Muscle layer of colon (tissue), 2 donors: ENCODE results near the gene FARP1.

Source experiments
- H3K27ac ChIP-seq: one replicate; pipeline ENCODE4 v1.7.0; 2013; ENCODE audit warnings: low read depth, mild to moderate bottlenecking, low read length, moderate library complexity
- H3K27me3 ChIP-seq, 2 donors: one replicate each; pipeline ENCODE4 v1.7.0; 2013; ENCODE audit warnings: low read length in 2 of 2, mild to moderate bottlenecking in 2 of 2; ENCODE audit not compliant: insufficient read depth in 2 of 2, control insufficient read depth in 1 of 2
- H3K36me3 ChIP-seq: one replicate; pipeline ENCODE4 v1.7.0; 2013; ENCODE audit warnings: mild to moderate bottlenecking, low read length; ENCODE audit not compliant: insufficient read depth
- H3K4me1 ChIP-seq: one replicate; pipeline ENCODE4 v1.7.0; 2013; ENCODE audit warnings: mild to moderate bottlenecking, low read length; ENCODE audit not compliant: insufficient read depth
- H3K4me3 ChIP-seq, 2 donors: one replicate each; pipeline ENCODE4 v1.7.0; 2013; ENCODE audit warnings: low read length in 2 of 2, low read depth in 1 of 2, mild to moderate bottlenecking in 1 of 2, moderate library complexity in 1 of 2
- H3K9ac ChIP-seq: one replicate; pipeline ENCODE4 v1.7.0; 2013; ENCODE audit warnings: low read length
- H3K9me3 ChIP-seq: one replicate; pipeline ENCODE4 v1.7.0; 2013; ENCODE audit warnings: mild to moderate bottlenecking, low read length
- donor health status: abdominal sarcoma.
- donor health status: Adenocarcinoma of cecum.

Gene FARP1

DNA sequence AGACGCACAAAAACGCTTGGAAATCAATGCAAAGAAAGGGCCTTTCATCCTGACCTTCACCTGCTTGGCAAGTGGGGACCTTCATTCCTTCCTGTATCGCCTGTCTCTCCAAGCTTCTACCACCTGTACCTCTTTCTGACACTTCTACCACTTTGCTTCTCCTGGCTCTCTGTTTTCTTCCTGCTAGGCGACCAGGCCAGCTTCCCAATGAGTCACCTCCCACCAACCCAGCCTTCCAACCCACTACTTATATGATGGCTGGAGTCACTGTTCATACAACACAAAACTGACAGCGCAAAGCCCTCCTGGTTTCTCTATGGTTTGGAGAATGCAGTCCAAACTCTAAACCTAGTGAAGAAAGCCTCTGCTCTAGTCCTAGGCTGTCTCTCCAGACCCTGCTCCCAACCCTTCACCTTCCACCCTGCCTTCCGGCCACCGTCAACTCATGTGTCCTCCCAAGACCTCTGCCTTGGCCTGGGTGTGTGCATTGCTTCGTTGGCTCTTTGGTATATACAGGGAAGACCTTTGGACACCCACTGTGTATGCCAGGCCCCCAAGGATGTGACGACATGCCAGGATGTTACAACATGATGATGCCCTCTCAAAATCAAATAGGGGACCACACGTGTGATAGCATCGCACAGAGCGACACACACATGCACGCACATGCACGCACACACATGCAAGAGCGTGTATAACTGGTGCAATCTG, 285.5 kb downstream of the FARP1 start:
- H3K36me3 ChIP-seq: peaks cover 19% of the 10 kb centered on the region
- no peaks in the 10 kb centered on the region for H3K9me3 ChIP-seq
- H3K27ac ChIP-seq: no peak overlapping the region
- H3K27me3 ChIP-seq: no peaks in the 10 kb centered on the region
- H3K4me1 ChIP-seq: no peaks in the 10 kb centered on the region
- H3K9ac ChIP-seq: no peak overlapping the region
- H3K4me3 ChIP-seq: no peak overlapping the region

DNA sequence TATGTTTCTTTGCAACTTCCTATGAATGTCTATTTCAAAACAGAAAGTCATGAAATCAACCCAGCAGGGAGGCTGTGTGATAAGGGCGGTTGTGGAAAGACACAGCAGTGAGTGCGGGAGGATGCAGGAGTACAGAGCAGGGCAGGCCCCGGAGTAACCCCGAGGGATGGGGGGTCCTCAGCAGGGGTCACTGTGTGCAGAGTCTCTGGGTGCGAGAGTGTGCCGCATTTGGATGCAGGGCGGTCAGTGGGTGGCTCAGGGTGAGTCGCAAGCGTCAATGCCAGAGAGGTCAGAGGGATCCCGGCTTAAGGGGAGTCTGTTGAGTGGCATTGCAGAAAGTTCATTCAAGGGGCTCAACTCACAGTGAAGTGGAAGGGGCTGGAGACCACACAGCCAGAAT, 286.2 kb downstream of the FARP1 start:
- no peak overlapping the region for H3K27ac ChIP-seq

DNA sequence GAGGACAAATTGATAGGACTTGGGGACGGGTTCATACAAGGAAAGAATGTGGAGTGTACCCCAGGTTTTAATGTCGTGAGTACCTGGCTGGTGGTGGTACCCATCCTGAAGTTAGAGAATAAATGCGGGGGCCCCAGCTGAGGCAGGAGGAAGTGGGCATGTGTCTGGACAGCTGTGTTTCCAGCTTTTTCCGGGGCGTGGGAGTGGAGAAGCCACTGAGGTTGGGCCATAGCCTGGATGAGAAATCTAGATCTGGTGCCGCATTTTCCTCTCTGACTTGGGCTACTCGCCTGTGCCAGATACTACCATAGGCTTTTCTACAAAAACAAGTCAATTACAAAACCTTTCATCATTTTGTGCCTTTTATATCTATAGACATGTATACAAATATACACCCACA, 286.6 kb downstream of the FARP1 start:
- peaks cover 19% of the 10 kb centered on the region for H3K36me3 ChIP-seq
- no peak overlapping the region for H3K9ac ChIP-seq
- H3K9me3 ChIP-seq: no peaks in the 10 kb centered on the region
- H3K27ac ChIP-seq: no peak overlapping the region
- no peaks in the 10 kb centered on the region for H3K4me1 ChIP-seq
- H3K27me3 ChIP-seq: no peaks in the 10 kb centered on the region
- no peak overlapping the region for H3K4me3 ChIP-seq

More for the DNA sequence above, 286.2 kb downstream of the FARP1 start:
- H3K36me3 ChIP-seq: peaks cover 19% of the 10 kb centered on the region
- H3K9me3 ChIP-seq: no peaks in the 10 kb centered on the region
- H3K9ac ChIP-seq: no peak overlapping the region
- H3K4me3 ChIP-seq: no peak overlapping the region
- no peaks in the 10 kb centered on the region for H3K27me3 ChIP-seq
- no peaks in the 10 kb centered on the region for H3K4me1 ChIP-seq

DNA sequence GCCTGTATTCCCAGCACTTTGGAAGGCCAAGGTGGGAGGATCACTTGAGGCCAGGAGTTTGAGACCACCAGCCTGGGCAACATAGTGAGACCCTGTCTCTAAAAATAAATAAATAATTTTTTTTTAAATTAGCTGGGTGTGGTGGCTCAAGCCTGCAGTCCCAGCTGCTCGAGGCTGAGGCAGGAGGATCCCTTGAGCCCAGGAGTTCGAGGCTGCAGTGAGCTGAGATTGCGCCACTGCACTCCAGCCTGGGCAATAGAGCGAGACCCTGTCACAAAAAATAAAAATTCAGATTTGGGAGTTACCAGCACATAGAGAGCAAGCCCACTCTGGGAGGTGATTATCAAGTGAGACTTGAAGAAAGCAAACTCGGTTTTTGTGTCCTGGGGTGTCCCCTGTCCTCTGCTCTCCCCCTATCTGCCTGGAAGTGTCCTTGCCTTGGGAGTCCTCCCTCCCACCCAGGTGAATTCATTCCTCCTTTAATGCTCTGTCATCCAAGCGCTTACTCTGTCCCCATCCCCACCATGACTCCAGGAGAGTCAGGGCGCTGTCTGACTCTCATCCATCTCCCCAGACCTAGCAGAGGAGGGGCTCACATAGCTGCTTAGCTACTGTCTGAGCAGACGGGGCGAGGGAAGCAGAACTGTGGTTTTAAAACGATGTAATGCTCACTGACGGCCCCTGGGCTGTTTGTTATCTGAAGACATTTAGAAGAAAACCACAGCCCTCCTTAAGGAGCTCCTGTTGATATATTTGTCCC, 287.3 kb downstream of the FARP1 start:
- H3K9me3 ChIP-seq: no peaks in the 10 kb centered on the region
- H3K4me3 ChIP-seq: no peak overlapping the region
- no peak overlapping the region for H3K9ac ChIP-seq
- peaks cover 19% of the 10 kb centered on the region for H3K36me3 ChIP-seq
- H3K4me1 ChIP-seq: no peaks in the 10 kb centered on the region
- no peaks in the 10 kb centered on the region for H3K27me3 ChIP-seq
- H3K27ac ChIP-seq: no peak overlapping the region

DNA sequence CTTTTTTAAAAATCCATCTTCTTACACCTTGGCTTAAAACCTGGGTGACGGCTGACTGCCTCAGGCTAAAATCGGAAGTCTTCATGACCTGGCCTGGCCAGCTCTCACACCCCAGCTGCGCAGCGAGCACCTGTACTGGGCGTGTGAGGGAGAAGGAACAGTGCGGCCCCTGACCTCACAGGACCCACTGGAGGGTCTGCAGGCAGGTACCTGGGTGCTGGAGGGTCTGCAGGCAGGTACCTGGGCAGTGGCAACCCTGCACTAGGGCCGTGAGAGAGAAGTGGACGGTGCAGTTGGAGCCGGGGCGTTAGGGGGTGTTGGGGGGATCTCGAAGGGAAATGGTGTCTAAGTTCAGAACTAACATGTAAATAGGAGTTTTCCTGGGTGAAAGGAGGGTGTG, 289.7 kb downstream of the FARP1 start:
- Histone ChIP-seq H3K4me3 (no peak overlapping the region), H3K9ac (no peak overlapping the region), H3K27ac (no peak overlapping the region), H3K36me3 (peaks cover 11% of the 10 kb centered on the region), H3K4me1 (no peaks in the 10 kb centered on the region), H3K27me3 (no peaks in the 10 kb centered on the region), H3K9me3 (no peaks in the 10 kb centered on the region)

DNA sequence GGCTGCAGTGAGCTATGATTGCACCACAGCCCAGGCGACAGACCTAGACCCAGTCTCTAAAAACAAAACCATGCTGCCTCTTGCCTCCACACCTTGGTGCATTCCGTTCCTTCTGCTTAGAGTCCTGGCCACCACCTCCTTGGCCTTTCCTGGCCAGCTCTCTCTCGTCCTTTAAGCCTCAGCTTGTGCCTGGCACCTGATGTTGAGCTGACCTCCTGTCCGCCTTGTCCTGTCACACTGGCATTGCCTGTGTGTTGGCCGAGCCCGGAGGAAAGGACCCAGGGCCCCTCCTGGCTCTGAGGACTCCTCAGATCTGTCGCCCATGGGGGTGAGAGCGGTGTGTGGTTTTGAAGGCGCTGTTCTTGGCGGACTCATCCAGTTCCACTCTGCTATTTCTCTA, 290.8 kb downstream of the FARP1 start:
- Histone ChIP-seq H3K27me3 (no peaks in the 10 kb centered on the region), H3K36me3 (peaks cover 11% of the 10 kb centered on the region), H3K9ac (no peak overlapping the region), H3K4me3 (no peak overlapping the region), H3K27ac (no peak overlapping the region), H3K9me3 (no peaks in the 10 kb centered on the region), H3K4me1 (no peaks in the 10 kb centered on the region)

DNA sequence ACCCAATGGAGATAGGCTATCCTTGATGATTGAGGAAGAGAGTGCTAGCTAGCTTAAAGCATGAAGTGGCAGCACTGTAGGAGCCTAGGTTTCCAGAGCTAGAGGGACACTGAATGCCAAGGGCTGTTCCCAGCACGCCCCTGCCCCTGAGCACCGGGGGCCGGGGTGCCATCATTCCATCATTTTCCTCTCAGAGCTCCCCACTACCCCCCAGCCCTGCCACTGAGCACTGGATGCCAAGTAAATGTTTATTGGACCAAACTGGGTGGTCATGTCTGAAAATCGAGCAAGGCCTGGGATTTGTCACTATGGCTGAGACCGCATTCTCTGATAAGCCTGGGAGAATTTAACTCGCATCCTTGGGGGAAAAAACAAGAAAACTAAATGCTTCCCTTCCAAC, 291.2 kb downstream of the FARP1 start:
- H3K4me3 ChIP-seq: no peak overlapping the region
- H3K27me3 ChIP-seq: no peaks in the 10 kb centered on the region
- peaks cover 11% of the 10 kb centered on the region for H3K36me3 ChIP-seq
- no peak overlapping the region for H3K27ac ChIP-seq
- no peak overlapping the region for H3K9ac ChIP-seq
- no peaks in the 10 kb centered on the region for H3K9me3 ChIP-seq
- H3K4me1 ChIP-seq: no peaks in the 10 kb centered on the region

DNA sequence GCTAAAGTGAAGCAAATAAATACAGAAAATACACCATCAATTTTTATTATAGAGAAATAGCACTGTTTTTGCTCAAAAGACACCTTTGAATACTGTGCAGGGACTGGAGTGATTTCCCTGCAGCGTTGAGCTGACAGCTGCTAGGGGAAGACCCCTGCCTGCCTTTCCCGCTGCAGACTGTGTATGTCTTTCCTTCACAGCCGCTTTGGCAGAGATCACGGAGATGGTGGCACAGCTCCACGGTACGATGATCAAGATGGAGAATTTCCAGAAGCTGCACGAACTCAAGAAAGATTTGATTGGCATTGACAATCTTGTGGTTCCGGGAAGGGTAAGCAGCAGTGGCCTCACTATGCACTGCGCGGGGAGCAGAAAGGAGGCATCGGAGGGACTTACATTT, 292.5 kb downstream of the FARP1 start:
- Histone ChIP-seq H3K27me3 (no peaks in the 10 kb centered on the region), H3K4me3 (no peak overlapping the region), H3K9ac (no peak overlapping the region), H3K9me3 (no peaks in the 10 kb centered on the region), H3K36me3 (peaks cover 14% of the 10 kb centered on the region), H3K4me1 (no peaks in the 10 kb centered on the region), H3K27ac (no peak overlapping the region)

DNA sequence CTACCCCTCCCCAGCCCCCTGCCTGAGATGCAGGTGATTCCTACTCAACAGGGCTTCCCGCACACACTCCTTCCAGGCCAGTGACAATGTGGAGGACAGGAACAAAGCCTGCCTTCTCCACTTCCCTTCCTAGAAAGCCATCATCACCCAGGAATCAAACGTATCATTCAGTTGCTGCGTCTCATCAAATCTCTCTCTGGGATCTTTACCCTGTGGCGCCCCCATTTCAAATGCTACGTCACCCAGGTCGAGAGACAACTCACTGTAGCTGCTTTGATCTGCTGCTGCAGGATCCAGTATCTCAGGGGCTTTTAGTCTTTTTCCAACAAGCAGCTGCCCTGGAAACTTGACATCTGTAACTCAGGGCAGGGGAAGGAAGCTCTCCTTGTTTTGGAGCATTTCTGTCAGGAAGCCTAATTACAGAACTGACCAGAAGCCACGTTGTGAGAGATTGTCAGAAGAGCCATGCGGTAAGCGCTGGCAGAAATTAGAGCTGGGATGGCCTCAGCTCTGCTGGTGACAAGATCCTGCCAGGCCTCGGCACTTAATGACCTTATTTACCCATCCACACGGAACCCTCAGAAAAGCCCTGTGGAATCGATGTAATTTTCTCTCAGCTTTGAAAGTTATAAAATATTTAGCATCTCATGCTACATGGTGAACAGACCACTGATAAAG, 293.5 kb downstream of the FARP1 start:
- Histone ChIP-seq H3K36me3 (peaks cover 20% of the 10 kb centered on the region), H3K4me1 (no peaks in the 10 kb centered on the region), H3K9ac (no peak overlapping the region), H3K27ac (no peak overlapping the region), H3K4me3 (no peak overlapping the region), H3K9me3 (no peaks in the 10 kb centered on the region), H3K27me3 (no peaks in the 10 kb centered on the region)

DNA sequence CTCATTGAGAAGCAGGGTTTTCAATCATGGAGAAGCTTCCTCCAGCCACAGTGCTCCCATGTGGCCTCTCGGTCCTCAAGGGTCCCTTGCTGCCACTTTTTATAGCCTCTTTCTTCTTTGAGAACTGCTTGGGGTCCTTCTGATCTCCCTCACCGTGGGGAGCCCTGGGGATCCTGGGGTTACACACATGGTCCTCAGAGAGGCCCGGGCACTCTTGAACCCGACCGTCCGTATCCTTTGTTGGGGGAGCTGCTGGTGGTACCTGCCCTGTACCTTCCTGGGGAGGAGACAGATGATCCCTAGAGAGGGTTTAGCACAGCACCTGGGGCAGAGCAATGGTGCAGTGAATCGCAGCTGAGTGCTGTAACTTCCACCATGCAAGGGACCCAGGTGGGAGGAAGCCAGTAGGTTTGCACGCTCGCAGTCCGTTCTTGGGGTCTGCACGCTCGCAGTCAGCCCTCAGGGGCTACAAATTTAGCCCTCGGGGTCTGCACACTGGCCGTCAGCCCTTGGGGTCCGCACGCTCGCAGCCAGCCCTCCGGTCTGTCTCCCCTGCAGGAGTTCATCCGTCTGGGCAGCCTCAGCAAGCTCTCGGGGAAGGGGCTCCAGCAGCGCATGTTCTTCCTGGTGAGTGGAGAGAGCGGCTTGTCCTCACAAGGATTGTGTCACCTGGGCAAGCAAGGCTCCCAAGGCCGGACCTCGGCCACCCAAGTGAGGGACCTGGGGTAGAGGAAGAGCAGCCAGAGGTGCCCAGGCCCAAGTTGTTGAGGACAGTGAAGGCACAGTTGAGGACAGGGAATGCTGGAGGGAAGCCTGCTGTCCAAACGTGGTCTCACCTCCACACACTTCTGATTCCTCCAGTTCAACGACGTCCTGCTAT, 295.6 kb downstream of the FARP1 start:
- H3K36me3 ChIP-seq: peaks cover 15% of the 10 kb centered on the region

More for the DNA sequence above, 295.6 kb downstream of the FARP1 start:
- Histone ChIP-seq H3K27ac (no peak overlapping the region), H3K9me3 (no peaks in the 10 kb centered on the region), H3K27me3 (no peaks in the 10 kb centered on the region), H3K4me3 (no peak overlapping the region), H3K9ac (no peak overlapping the region), H3K4me1 (no peaks in the 10 kb centered on the region)
